Activated effector memory CD4-positive, alpha-beta T cell treated with anti-CD3 and anti-CD28 coated beads, Interleukin-2, amount 50 U/mL, for 16 hours (primary cell): ENCODE measurements around the gene SYNJ2.
A peak's percentile ranks its signal among the peaks of the same experiment; 100 is the strongest.

Experiments
- DNase-seq: peaks from one replicate; pipeline ENCODE4 v3.0.0-alpha.2; 2020

Gene SYNJ2

DNA sequence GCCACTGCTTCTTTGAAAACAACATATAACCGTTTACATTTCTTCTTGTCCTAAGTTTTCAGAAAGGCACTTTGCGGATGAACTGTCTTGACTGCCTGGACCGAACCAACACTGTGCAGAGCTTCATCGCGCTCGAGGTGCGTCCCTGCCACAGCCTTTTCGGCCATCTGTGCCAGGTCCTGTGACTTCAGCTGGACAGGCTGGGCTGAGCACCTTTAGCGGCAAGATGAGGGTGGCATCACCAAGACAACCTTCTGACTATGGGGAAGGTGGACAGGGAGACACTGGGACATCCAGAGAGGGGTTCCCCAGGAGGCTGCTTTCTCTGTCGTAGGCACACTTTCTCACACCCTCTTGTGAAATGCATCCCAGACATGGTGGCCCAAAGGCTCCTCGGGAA lies 82.1 kb downstream of the SYNJ2 start:
- DNase-seq, result no peak

DNA sequence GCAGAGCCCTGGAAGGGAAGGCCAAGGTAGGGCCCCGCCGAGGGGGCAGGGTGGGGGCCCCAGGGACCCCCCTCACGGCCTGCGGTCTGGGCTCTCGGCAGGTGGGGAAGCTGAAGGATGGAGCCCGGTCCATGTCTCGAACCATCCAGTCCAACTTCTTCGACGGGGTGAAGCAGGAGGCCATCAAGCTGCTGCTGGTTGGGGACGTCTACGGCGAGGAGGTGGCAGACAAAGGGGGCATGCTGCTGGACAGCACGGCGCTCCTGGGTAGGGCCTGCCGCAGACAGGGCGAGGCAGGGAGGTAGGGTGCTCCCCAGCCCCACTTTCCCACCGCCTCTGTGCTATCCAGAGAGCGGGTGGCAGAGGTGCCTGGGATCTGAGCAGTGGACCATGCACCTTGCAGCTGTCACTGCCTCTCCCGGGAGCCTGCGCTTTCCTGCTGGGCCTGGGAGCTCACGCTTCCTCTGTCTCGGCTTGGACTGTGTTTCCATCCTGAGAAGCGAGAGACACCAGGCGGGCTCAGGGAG lies 83.1 kb downstream of the SYNJ2 start:
- DNase-seq, result no peak

DNA sequence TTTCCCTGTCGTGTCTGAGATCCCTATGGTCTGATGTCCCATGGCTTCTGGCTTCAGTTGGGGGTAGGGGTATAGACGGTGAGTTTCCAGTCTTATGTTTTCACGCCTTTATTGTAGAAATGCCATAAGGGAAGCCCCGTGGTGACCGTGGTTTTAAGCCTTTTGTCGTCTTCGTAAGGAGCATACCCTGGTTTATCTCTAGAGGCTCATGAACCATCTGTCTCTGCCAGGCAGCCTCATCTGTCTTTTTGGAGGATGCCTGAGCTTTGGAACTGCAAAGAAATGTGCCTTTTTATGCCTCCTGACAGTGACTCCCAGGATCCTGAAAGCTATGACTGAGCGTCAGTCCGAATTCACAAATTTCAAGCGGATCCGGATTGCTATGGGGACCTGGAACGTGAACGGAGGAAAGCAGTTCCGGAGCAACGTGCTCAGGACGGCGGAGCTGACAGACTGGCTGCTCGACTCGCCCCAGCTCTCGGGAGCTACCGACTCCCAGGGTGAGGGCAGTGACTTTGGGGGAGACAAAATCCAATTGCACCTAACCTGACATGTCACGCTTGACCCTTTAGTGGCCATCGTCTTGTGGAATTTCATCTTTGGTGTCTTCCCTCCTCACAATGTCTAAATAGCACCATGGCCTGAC lies 84.6 kb downstream of the SYNJ2 start:
- no peak for DNase-seq

DNA sequence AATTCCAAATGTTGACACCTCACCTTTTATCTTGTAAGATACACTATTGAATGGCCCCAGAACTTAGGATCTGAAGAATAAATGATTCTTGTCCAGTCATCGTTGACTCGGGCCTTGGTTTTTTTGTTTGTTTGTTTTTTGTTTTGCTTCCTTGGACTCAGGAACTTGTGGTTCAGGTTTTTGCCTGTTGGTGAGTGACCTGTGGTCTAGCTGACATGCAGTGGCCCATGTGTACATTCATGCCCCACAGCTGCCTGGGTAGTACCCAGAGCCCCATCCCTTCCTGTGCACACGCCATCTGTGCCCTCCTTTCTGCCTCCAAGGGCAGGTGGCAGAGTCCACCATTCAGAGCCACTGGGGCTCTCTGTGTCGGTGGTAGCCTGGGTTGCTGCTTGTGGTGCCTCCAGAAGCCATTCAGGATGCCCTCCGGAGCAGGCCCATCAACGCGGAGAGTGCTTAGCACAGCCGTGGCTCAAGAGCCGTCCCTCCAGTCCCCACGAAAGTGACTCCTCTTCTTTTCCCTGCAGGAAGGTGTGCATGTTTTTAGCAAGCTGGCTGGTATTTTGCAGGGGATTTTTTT lies 85.9 kb downstream of the SYNJ2 start:
- DNase-seq, result no peak

DNA sequence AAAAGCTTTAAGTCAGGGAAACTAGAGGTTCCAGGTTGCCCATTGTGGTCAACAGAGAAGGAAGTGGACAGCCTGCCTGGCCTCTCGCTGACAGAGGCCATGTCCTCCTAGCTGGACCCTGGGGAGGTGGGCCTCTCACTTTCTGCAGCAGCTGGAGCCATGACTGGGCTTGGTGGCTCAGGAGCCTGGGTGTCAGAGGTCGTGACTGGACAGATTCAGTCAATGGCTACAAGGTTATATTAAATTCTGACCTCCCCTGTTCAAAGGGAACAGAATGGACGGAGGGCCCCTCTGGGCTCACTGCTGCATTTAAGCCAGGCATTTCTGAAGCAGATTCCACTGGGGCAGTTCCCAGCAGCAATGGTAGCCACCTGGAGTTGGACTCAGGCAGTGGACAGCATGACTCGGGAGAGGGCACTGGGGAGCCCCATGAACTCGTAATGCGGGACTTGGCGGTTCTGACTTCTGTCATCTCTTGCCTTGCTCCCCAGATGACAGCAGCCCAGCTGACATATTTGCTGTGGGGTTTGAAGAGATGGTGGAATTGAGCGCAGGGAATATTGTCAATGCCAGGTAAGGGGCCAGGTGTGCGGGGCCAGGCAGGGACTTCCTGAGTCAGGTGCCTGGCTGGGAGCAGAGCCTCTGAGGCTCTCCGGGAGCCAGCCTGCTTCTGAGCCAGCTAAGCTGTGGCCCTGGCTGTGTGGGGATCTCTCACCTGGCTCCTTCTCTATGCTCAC lies 86.7 kb downstream of the SYNJ2 start:
- no peak for DNase-seq

DNA sequence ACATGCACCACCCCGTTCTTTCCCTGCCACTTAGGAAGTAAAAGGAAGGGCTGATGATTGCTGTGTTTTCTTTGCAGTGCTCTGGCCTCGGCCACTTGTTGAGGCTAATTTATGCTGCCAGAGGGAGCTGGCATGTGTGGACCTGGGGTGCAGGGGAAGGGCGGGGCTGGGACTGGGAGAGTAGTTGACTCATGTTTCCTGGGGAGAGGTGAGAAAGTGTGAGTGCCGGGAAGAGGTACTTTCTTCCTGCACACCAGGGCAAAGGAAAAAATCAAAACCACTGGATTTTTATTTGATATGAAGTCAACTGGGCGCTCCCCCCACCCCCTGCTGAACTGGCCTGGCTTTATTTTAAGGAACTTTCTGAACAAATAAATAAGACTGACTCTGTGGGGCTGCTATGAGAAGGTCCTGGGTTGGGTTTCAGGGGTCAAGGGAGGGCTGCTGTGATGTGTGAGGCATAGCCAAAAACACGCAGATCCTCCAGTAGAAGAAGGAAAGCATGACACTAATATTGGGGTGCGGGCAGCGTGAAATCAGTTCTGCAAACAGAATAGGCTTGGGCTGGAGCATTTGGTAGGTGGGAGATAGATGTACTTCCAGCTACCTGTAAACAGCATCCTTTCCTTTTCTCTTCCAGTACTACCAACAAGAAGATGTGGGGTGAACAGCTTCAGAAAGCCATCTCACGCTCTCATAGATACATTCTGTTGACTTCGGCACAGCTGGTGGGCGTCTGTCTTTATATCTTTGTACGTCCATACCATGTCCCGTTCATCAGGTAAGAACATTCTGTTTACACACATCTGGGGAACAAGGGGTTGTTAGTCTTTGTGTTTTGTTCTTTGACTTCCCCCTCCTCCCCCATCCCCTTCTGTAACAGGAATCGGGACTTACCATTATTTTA lies 87.5 kb downstream of the SYNJ2 start:
- DNase-seq, result no peak

DNA sequence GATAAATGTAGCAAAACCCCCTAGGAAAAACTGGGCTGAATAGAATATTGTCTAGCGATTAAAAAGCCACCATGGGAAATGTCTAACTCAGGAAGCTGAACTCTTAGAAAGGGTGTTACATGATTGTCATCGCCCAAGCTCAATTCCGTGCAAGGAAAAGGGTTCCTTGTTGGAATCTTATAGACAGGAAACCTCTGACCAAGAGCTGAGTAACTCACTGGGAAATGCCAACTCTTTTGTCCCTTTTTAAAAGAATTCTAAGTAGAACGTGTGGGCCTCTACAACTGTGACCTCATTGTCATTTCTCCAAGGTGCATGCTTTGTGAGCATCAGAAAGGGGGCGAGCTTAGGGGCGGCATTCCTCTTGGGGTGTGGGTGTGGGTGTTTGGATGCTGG lies 88.1 kb downstream of the SYNJ2 start:
- DNase-seq, result no peak

DNA sequence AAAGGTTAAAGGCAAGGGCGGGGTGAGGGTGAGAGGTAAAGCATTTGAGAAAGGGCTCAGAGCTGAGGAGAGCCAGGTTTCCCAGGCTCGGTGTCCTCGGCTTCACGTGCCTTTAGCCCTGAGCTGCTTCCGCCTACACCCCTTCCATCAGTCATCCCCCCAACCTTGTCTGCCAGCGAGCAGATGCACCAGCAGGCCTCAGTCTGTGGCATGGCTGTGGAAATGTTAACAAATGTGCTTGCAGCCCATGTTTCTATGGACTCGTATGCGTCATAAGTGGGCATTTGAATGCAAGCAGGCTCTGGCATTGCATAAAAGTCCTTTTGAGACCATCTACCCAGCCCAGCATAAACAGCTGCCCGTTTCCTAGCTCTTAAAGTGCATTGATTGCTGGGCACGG lies 88.8 kb downstream of the SYNJ2 start:
- DNase-seq, result no peak

DNA sequence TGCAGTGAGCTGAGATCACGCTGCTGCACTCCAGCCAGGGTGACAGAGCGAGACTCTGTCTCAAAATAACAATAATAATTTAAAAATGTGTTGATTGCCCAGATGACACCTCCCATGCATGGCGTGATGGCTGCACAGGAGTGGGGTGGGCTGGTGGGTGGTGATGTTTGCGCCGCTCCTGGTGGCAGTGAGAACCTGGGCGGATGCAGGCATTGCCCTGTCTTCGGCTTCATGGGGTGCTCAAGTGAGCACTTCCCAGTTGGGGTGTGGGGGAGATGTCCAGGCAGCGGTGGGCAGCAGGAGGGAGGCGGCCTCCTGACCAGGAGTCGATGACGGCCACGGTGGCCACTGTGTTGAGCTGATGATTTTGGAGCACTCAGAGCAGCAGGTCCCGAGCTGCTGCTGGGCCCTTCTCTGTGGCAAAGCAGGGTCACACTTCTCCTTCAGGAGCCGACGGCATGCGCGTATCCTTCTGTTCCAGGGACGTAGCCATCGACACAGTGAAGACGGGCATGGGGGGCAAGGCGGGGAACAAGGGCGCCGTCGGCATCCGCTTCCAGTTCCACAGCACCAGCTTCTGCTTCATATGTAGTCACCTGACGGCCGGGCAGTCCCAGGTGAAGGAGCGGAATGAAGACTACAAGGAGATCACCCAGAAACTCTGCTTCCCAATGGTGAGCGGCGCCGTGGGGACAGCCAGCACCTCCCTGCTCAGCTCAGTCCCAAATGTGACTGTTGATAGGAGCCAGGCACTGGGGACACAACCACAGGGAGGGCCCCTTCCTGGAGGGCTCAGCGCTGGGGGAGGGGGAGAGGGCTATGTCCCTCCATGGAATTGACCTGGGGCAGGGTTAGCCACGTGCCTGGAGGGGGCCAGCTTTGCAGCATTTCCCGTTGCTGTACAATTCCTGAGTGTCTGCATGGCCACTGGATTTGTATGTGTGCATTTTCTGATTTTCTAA lies 89.7 kb downstream of the SYNJ2 start:
- no peak for DNase-seq

DNA sequence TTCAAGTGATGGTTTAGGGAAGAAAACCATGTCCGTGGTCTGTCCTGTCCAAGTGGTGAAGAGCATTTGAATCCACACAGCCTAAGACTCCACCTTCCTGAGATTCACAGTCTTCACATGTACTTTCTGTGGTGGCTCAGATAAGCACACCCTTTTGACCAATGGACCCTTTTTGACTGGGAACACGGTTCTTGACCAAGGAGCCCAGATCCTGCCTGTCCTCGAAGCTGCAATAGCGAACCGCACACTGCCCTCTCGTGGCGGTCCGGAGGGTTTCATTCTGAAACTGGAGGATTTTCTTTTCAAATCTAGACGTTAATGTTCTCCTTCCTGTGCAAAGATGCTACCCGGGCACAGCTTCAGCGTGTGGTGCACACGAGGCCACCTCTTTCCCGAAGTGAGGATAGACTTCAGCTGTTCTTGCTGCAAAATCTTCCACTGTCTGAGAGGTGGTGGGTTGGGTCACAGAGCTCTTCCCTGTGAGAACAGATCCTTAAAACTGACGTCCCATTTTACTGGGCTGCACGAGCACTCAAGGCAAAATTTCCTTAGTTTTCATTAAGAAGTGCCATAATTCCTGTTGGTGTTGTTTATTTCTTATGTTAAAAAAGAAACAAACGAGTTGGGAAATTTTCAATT lies 90.5 kb downstream of the SYNJ2 start:
- DNase-seq, result peak; percentile 88

DNA sequence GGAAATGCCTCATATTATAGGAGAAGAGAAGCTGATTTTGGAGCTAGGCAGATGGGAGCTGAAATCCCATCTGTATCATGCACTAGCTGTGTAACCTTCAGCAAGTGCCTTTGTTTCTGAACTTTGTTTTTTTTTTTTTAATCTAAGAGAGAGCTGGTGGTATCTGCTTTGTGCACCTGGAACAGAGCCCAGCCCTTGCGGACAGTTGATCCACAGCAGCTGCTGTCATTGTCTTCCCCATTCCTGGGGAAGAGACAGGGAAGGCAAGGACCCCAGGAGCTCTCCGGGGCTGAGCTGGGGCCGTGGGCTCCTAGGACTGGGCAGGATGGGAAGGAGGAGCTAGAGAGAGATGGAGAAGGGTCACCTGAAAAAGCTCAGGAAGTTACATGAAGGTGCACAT lies 92.1 kb downstream of the SYNJ2 start:
- peak; percentile 12 for DNase-seq

DNA sequence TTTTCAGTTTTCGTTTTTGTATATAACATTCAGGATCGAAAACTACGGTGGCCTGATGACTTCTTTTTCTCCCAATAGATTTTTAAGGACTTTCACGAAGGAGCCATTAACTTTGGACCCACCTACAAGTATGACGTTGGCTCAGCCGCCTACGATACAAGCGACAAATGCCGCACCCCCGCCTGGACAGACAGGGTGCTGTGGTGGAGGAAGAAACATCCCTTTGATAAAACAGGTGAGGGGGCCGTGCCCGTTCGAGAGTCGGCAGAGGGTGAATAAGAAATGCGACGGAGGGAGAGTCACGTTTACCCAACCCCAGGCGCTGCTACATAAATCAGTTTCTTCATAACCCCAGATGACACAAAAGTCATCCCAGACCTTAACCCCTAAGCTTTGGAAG lies 94.9 kb downstream of the SYNJ2 start:
- DNase-seq, result no peak

DNA sequence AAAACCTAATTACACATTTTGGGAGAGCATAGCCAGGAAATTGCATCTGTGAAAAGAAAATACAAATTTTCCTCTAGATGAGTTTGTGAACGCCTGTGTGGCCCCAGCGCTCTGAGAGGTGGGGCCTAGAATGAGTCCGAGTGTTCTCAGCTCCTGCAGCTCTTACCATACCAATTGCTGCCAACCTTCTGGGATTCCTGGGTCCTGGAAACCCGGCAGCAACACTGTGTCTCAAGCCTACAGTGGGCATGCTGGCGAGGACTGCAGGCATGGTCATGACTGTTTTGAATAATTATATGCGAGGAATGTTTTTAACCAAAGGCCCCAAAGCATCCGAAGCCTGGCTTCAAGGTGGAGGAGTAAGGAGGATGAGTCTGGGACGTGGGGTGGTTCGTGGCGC lies 96.0 kb downstream of the SYNJ2 start:
- DNase-seq, result no peak

DNA sequence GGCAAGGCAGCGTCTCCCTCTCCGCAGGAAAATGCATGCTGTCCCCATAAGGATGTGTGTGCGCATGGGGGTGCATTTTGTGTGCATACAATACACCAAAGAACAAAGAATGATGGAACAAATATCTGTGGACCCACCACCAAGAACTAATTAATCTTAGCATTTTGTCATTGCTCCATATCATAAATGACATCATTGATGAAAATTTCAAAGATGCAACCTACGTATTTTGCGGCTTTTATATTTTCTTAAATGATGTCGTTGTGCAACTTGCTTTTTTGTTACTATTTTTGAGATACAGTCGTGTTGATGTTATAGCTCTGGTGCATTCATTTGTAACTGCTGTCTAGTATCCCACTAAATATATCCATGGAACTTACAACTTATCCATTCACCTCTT lies 96.7 kb downstream of the SYNJ2 start:
- no peak for DNase-seq

DNA sequence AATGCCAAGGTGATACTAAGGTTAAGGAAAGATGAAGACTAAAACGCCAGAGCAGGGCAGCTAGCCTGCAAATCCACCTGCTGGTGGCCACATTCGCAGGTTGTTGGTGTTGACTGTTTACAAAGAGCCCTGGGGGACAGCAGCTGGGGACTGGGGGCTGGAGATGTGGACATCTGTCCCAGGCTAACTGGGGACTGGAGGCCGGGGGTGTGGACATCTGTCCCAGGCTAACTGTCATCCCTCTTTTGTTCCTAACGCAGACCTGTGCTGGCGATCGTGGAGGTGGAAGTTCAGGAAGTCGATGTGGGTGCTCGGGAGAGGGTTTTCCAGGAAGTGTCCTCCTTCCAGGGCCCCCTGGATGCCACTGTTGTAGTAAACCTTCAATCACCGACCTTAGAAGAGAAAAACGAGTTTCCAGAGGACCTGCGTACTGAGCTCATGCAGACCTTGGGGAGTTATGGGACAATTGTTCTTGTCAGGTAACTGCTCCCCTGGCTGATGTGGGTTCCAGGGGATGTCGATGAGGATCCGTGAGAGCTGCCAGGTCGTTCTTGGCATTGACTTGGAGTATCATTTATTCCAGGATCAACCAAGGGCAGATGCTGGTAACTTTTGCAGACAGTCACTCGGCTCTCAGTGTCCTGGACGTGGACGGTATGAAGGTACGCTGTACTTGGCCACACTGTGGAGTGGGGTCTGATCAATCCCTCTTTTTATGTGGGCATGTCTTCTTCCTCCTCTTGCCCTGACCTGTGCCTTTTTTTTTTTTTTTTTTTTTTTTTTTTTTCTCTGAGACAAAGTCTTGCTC lies 99.4 kb downstream of the SYNJ2 start:
- no peak for DNase-seq

DNA sequence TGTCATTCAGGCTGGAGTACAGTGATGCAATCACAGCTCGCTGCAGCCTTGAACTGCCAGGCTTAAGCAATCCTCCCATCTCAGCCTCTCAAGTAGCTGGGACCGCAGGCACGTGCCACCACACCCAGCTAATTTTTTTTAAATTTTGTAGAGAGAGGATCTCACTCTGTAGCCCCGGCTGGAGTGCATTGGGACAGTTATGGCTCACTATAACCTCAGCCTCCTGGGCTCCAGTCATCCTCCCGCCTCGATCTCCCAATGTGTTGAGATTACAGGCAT lies 99.9 kb downstream of the SYNJ2 start:
- no peak for DNase-seq

DNA sequence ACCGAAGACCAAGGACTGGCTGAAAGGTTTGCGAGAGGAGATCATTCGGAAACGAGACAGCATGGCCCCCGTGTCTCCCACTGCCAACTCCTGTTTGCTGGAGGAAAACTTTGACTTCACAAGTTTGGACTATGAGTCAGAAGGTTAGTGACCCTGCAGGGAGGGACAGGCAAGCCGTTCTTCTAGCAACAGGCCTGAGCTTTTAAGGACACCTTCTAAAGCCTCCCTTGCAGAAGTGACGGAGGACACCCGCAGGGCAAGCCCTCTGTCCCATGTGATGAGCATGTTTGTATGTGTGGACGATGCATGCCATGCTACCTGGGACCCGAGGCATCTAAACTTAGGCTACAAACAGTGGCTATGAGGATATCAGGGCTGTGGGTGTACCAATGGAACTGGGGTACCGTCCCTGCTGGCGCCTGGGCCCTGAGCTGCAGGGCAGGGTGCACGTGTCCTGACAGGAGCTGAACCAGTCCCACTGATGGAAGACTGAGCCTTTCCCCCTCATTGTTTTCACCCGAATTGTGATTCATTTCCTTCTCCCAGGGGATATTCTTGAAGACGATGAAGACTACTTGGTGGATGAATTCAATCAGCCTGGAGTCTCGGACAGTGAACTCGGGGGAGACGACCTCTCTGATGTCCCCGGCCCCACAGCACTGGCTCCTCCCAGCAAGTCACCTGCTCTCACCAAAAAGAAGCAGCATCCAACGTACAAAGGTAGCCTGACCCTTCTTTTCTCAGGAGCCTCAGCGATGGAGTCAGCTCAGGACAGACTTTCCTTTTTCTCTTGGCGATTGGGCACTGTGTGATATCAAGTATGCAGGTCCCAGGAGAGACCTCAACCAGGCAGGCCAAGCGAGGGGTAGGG lies 102.0 kb downstream of the SYNJ2 start:
- DNase-seq, result no peak

DNA sequence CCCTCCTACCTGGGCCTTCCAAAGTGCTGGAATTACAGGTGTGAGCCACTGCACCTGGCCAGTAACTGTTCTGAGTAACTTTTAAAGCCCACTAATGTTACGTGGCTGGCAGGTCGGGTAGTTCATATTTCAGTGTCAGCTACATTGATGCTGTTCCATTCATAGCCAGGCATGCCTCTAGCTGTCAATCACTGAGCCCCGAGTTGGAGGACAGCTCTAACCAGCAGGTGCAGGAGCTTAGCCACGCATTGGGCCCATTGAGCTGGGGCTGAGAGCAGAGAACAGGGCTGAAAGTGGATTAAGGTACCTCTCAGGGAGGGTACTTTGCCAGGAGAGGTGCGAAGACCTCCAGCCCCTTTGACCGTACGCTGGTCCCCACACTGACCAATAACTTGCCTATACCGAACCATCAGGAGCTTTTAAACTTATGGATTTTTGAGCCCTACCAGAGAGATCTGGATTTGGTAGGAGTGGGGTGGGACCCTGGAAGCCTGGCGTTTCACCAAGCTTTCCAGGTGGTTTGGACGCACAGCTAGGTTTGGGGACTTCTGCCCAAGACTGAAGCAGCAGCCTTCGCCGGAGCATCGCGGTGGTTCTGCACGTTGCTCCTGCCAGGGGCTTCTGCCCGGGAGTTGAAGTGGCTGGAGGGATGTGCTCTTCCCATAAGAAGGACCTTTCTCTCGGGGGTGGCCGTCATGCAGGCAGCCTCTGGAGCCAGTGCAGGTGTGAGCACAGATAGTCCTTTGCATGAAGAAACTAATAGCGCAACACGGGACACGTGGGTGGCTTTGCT lies 103.8 kb downstream of the SYNJ2 start:
- DNase-seq, result no peak

DNA sequence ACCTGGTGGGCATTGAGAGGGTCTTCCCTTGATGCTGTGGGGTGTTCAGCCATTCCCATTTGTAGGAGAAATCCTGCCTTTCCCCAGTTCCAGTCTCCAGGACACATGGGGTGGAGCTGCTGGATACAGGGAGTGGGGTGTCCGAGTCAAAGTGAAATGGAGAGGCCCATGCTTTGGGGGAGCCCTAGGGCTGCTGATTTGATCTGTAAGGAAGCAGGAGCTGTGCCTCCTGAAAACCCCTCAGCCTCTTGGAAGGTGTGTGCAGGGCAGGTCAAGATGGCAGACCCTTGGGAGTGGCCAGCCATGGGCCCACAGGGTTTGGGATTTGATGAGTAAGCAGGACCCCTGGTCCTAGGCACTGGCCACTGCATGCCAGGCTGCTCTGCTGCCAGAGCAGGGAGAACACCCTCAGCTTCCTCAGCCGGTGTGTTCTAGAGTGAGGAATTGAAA lies 104.4 kb downstream of the SYNJ2 start:
- no peak for DNase-seq
